ENCODE measurements around the gene IL1RAPL1.

The IL1RAPL1 gene

GRCh38 chrX:29941287-29941686, 1354.0 kb downstream of the IL1RAPL1 start:
- DNase-seq, result no peak

- no peak for DNase-seq
Measured at GRCh38 chrX:29947225-29947624, 1360.0 kb downstream of the IL1RAPL1 start.

GRCh38 chrX:29948653-29949052, 1361.4 kb downstream of the IL1RAPL1 start:
- DNase-seq, result no peak

GRCh38 chrX:29952016-29952415, 1364.8 kb downstream of the IL1RAPL1 start:
- no peak for DNase-seq

GRCh38 chrX:29962061-29962460, 1374.8 kb downstream of the IL1RAPL1 start:
- no peak for DNase-seq

- no peak for DNase-seq
Measured at GRCh38 chrX:29965634-29966033, 1378.4 kb downstream of the IL1RAPL1 start.

GRCh38 chrX:29992083-29992482, 1404.8 kb downstream of the IL1RAPL1 start:
- no peak for DNase-seq

- no peak for DNase-seq
Measured at GRCh38 chrX:30005813-30006212, 1418.6 kb downstream of the IL1RAPL1 start.

Data from NCI-H748 treated with DMSO at 0.1 percent for 48 hours (cell line).